Activated CD8-positive, alpha-beta T cell treated with anti-CD3 and anti-CD28 coated beads for 36 hours (primary cell): Measurements from ENCODE around the gene CKS1B. TPM values are rescaled to one million over a fixed set of nuclear protein-coding genes. Genes with fewer than 3 reads are reported as not detected.

ENCODE experiments used
- ATAC-seq: fragments of 200-7000 bp; cut with Tn5 transposase; one replicate; pipeline ENCODE4 v1.10.0; 2021; ENCODE audit warnings: mild to moderate bottlenecking, moderate library complexity
- CTCF ChIA-PET: fragments of 350-600 bp; sonication (Branson Sonifier 250); formaldehyde crosslinking; loops from one replicate; lab custom pipeline; 2021; ENCODE audit warnings: antibody characterized with exemption; lab: Charles Lee
- POLR2A ChIA-PET: fragments of 350-600 bp; sonication (Branson Sonifier 250); formaldehyde crosslinking; loops from one replicate; lab custom pipeline; 2021; ENCODE audit warnings: antibody characterized with exemption; lab: Charles Lee
- DNase-seq: peaks from one replicate; pipeline ENCODE4 v3.0.0-alpha.2; 2020
- H3K27ac Mint-ChIP-seq: one replicate; pipeline ENCODE4 v1.8.0; 2021; ENCODE audit warnings: mild to moderate bottlenecking, mixed read lengths
- H3K27me3 Mint-ChIP-seq: one replicate; pipeline ENCODE4 v1.8.0; 2021; ENCODE audit warnings: mixed read lengths
- H3K36me3 Mint-ChIP-seq: one replicate; pipeline ENCODE4 v1.8.0; 2021; ENCODE audit warnings: low read depth, mixed read lengths
- H3K4me1 Mint-ChIP-seq: one replicate; pipeline ENCODE4 v1.8.0; 2021; ENCODE audit warnings: low read depth, mixed read lengths
- H3K4me3 Mint-ChIP-seq: one replicate; pipeline ENCODE4 v1.8.0; 2021; ENCODE audit warnings: mild to moderate bottlenecking, moderate library complexity, mixed read lengths
- H3K9me3 Mint-ChIP-seq: one replicate; pipeline ENCODE4 v1.8.0; 2021; ENCODE audit warnings: mixed read lengths
- intact Hi-C: fragments of 100-400 bp; cut with micrococcal nuclease; formaldehyde crosslinking; loops from one replicate; pipeline ENCODE4 v1.10.0; 2022
- total RNA-seq, 2 experiments: library from RNA; stranded (reverse); gene quantifications; one replicate each; pipeline ENCODE4 v1.2.3, GENCODE V29; 2021
- TF ChIP-seq, protein P1 (sequence below): fragments of 200-600 bp; IDR thresholded peaks from one replicate; pipeline ENCODE4 v1.8.0; 2022; ENCODE audit warnings: antibody characterized with exemption, mild to moderate bottlenecking

Gene CKS1B
- total RNA-seq, 2 experiments from 2014 or later, result 172 to 173 TPM

DNA sequence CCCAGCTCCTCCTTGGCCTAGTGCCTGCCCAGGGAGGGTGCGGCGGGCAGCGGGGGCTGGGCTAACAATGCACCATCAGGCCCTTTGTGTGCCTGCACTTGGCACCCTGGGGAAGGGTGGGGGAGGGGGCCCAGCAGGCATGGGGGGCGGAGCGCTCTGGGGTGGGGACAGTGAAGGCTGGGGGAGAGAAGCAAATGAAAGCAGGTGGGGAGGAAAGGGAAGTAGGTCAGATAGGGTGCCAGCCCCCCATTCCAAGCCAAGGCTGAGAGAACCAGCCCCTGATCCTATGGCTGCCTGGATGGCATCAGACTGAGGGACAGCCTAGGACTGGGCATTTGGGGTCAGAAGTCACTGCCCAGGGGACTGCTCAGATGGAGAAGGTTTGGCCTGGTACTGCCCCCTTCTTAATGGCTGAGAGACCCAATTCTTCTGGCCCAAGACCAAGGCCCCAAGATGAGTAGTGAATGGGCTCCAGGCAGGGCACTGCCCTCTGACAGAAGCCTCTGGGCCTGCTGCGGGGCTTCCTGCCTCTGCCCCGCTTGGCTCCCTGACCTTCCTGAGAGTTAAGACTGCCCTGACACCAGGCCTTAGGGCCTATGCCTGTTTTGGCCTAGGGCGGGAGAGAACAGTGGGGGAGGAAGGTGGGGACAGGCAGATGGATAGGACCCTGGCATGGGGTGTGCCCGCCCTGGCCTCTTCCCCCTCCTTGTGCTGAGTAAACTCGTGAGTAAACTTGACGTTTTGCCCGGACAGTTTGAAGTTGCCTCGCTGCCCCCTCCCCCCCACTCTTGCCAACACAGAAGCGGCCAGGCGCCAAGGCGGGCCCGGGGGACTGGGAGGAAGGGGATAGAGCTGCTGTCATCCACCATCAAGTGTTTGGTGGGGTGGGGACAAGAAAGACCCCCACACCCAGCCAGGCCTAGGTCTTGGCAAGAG, 30.9 kb downstream of the CKS1B start:
- intact Hi-C loops, result no loop called here
- peak; percentile 33 for DNase-seq
- peaks cover 5% of the 10 kb centered on the region for H3K36me3 Mint-ChIP-seq
- no peaks in the 10 kb centered on the region for H3K27me3 Mint-ChIP-seq
- H3K4me3 Mint-ChIP-seq, result peak overlapping the region; percentile 85
- TF ChIP-seq, protein P1, sequence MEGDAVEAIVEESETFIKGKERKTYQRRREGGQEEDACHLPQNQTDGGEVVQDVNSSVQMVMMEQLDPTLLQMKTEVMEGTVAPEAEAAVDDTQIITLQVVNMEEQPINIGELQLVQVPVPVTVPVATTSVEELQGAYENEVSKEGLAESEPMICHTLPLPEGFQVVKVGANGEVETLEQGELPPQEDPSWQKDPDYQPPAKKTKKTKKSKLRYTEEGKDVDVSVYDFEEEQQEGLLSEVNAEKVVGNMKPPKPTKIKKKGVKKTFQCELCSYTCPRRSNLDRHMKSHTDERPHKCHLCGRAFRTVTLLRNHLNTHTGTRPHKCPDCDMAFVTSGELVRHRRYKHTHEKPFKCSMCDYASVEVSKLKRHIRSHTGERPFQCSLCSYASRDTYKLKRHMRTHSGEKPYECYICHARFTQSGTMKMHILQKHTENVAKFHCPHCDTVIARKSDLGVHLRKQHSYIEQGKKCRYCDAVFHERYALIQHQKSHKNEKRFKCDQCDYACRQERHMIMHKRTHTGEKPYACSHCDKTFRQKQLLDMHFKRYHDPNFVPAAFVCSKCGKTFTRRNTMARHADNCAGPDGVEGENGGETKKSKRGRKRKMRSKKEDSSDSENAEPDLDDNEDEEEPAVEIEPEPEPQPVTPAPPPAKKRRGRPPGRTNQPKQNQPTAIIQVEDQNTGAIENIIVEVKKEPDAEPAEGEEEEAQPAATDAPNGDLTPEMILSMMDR, result no peak
- ChIA-PET POLR2A (interaction anchor here (1.4 to 4.0 kb wide), 4 partner anchors 8 to 29 kb away, joined by 4 to 24 read pairs (median 6); partner anchors contain the start of gene FLAD1), CTCF (interaction anchor here (0.8 to 2.0 kb wide), 5 partner anchors 12 to 80 kb away, joined by 3 to 14 read pairs (median 3); partner anchors contain the start of genes FLAD1 and PMVK)
- H3K4me1 Mint-ChIP-seq, result peaks cover 52% of the 10 kb centered on the region
- H3K9me3 Mint-ChIP-seq, result no peaks in the 10 kb centered on the region
- ATAC-seq, result no peak
- H3K27ac Mint-ChIP-seq, result peak overlapping the region; percentile 92

DNA sequence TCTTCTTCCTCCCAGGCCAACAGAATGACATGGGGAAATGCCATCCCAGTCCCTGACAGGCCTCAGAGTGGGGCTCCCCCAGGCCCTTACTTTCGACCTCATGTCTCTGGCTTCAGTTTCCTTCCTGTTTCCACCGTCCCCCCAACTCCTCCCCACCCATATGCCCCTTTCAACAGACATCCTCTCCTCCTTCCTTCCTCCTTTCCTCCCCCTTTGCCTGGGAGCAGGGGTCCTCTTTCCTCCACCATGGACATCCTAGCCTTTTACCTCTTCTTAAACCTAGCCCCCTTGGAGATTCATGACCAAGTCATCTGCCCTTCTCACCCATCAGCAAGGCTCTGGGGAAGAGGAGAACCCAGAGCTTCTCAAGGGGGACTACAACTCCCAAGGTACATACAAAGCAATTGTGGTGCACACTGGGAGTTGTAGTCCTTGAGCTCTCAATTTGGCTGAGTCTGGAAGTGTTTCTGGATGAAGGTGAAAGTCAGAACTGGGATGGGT, 32.2 kb downstream of the CKS1B start:
- ChIA-PET POLR2A (interaction anchor here (0.6 to 4.0 kb wide), 3 partner anchors 10 to 30 kb away, joined by 3 to 24 read pairs (median 3); no protein-coding TSS in a partner anchor), CTCF (interaction anchor here (0.8 to 1.8 kb wide), 4 partner anchors 10 to 79 kb away, joined by 3 to 12 read pairs (median 4); partner anchors contain the start of genes FLAD1 and PYGO2)
- H3K36me3 Mint-ChIP-seq, result peaks cover 5% of the 10 kb centered on the region
- intact Hi-C loops, result no loop called here
- peak overlapping the region; percentile 92 for H3K27ac Mint-ChIP-seq
- H3K4me3 Mint-ChIP-seq, result peak overlapping the region; percentile 52
- H3K4me1 Mint-ChIP-seq, result peaks cover 63% of the 10 kb centered on the region
- TF ChIP-seq, protein P1, result no peak
- ATAC-seq (peak; percentile 54), DNase-seq (peak; percentile 77)
- no peaks in the 10 kb centered on the region for H3K27me3 Mint-ChIP-seq
- H3K9me3 Mint-ChIP-seq, result no peaks in the 10 kb centered on the region

DNA sequence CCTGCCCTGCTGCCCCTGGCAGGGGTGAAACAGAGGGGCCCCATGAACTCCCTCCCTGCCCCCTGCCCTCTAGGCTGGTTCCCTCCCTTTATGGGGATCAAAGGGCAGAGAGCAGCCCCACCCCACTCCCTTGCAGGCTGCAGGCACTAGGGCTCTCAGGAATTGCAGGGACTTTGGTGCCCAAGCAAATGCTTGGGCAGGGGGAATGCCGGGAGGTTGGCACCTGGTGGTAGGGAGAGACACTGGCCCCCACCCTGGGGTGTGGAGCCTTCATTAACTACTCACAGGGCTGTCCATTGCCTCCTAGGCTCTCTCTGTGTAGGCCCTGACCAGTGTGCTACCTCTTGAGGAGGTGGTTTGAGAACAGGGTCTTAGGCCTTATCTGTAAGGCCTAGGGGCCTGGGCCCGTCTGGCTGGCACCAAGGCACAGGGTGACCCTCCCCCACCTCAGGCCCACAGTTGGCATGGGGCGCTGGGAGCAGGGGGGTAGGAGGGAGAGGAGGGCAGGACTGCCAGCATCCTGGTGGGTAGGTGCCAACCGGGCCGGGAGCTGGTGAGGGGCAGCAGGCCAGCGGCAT, 32.9 kb downstream of the CKS1B start:
- intact Hi-C loops, result no loop called here
- no peak overlapping the region for H3K4me3 Mint-ChIP-seq
- no peak for ATAC-seq

GRCh38 chr1:155008015-155008941, 33.8 kb downstream of the CKS1B start:
- TF ChIP-seq, protein P1, result no peak
- H3K4me1 Mint-ChIP-seq, result peaks cover 76% of the 10 kb centered on the region
- no peak for ATAC-seq
- H3K9me3 Mint-ChIP-seq, result no peaks in the 10 kb centered on the region
- DNase-seq, result no peak
- intact Hi-C loops, result no loop called here
- POLR2A ChIA-PET, result interaction anchor here (0.6 to 4.0 kb wide), 5 partner anchors 8 to 46 kb away, joined by 3 to 24 read pairs (median 3); partner anchors contain the start of gene PYGO2
- H3K27ac Mint-ChIP-seq, result no peak overlapping the region
- H3K36me3 Mint-ChIP-seq, result peaks cover 5% of the 10 kb centered on the region
- CTCF ChIA-PET, result interaction anchor here (0.8 to 1.5 kb wide), 5 partner anchors 9 to 47 kb away, joined by 3 to 17 read pairs (median 4); partner anchors contain the start of genes ADAM15 and PYGO2
- H3K4me3 Mint-ChIP-seq, result no peak overlapping the region
- no peaks in the 10 kb centered on the region for H3K27me3 Mint-ChIP-seq

More for the DNA sequence above, 32.9 kb downstream of the CKS1B start:
- no peaks in the 10 kb centered on the region for H3K9me3 Mint-ChIP-seq
- DNase-seq, result no peak
- CTCF ChIA-PET, result interaction anchor here (0.9 to 1.8 kb wide), 4 partner anchors 10 to 78 kb away, joined by 3 to 17 read pairs (median 8); partner anchors contain the start of gene ADAM15
- TF ChIP-seq, protein P1, result no peak
- no peaks in the 10 kb centered on the region for H3K27me3 Mint-ChIP-seq
- peaks cover 5% of the 10 kb centered on the region for H3K36me3 Mint-ChIP-seq
- POLR2A ChIA-PET, result interaction anchor here (0.7 to 4.0 kb wide), 5 partner anchors 7 to 45 kb away, joined by 3 to 24 read pairs (median 3); partner anchors contain the start of gene PYGO2
- H3K4me1 Mint-ChIP-seq, result peaks cover 67% of the 10 kb centered on the region
- H3K27ac Mint-ChIP-seq, result no peak overlapping the region
